H1 (cell line): ENCODE data around the gene RPN2. TPM values are rescaled to one million over a fixed set of nuclear protein-coding genes. Genes with fewer than 3 reads are reported as not detected.

Experiments
- CTCF ChIA-PET: fragments of 300-600 bp; sonication (Branson Sonifier 250); formaldehyde crosslinking; loops from one replicate; lab custom pipeline; 2021; ENCODE audit not compliant: partially characterized antibody; lab: Charles Lee
- POLR2A ChIA-PET: fragments of 300-600 bp; sonication (Branson Sonifier 250); formaldehyde crosslinking; loops from one replicate; lab custom pipeline; 2021; ENCODE audit warnings: inconsistent platforms; ENCODE audit not compliant: partially characterized antibody; lab: Charles Lee
- DNase-seq, 2 experiments: peaks; one replicate each; pipeline versions ENCODE4 v3.0.0 to v3.0.0-alpha.2; 2010 to 2022; ENCODE audit warnings: low spot score in 2 of 2, low read depth in 1 of 2, mixed read lengths in 1 of 2
- FAIRE-seq: peaks from 2 replicates; lab custom pipeline; 2011; peaks lifted over from hg19 to GRCh38; lab: Jason Lieb, UNC
- H2AFZ ChIP-seq: 2 replicates; pipeline ENCODE4 v1.8.1; 2012; ENCODE audit warnings: low read length, inconsistent platforms
- H2AK5ac ChIP-seq: 2 replicates; pipeline ENCODE4 v1.6.1; 2013; ENCODE audit warnings: low read depth, low read length
- H2BK120ac ChIP-seq: replicated peaks from 2 replicates; pipeline ENCODE3; 2013; ENCODE audit warnings: low read depth, low read length, inconsistent platforms
- H2BK12ac ChIP-seq: 2 replicates; pipeline ENCODE4 v1.6.1; 2013; ENCODE audit warnings: low read depth, low read length
- H2BK15ac ChIP-seq: 2 replicates; pipeline ENCODE4 v1.6.1; 2013; ENCODE audit warnings: low read length
- H2BK20ac ChIP-seq: 2 replicates; pipeline ENCODE4 v1.6.1; 2013; ENCODE audit warnings: low read length
- H2BK5ac ChIP-seq: 2 replicates; pipeline ENCODE4 v1.6.1; 2013; ENCODE audit warnings: low read depth, low read length
- H3K14ac ChIP-seq: 2 replicates; pipeline ENCODE4 v1.6.1; 2013; ENCODE audit warnings: inconsistent platforms; ENCODE audit not compliant: insufficient read length
- H3K18ac ChIP-seq: 2 replicates; pipeline ENCODE4 v1.6.1; 2013; ENCODE audit warnings: low read length; ENCODE audit errors: extremely low read depth
- H3K23ac ChIP-seq: 2 replicates; pipeline ENCODE4 v1.6.1; 2013; ENCODE audit warnings: inconsistent platforms; ENCODE audit not compliant: insufficient read length
- H3K23me2 ChIP-seq: 2 replicates; pipeline ENCODE4 v1.6.1; 2013; ENCODE audit warnings: low read depth, low read length
- H3K27ac ChIP-seq: 2 replicates; pipeline ENCODE4 v1.6.1; 2011; ENCODE audit warnings: low read depth, low read length, inconsistent platforms
- H3K27me3 ChIP-seq, 4 experiments: replicated peaks in 1 of 4; 1 replicate in 1 of 4; 2 replicates in 3 of 4; pipeline versions ENCODE4 v1.6.1 to v1.8.1; 2011 to 2013; ENCODE audit warnings: low read length in 3 of 4, mild to moderate bottlenecking in 3 of 4, inconsistent platforms in 2 of 4, mixed read lengths in 2 of 4, moderate library complexity in 1 of 4; ENCODE audit not compliant: control insufficient read depth in 3 of 4, insufficient read depth in 3 of 4; ENCODE audit errors: extremely low read depth in 1 of 4
- H3K36me3 ChIP-seq, 4 experiments: 2 replicates each; pipeline versions ENCODE4 v1.6.1 to v1.8.1; 2011 to 2013; ENCODE audit warnings: mild to moderate bottlenecking in 4 of 4, low read length in 3 of 4, moderate library complexity in 2 of 4, control low read depth in 1 of 4, inconsistent platforms in 1 of 4; ENCODE audit not compliant: insufficient read depth in 4 of 4, control insufficient read depth in 2 of 4
- H3K4ac ChIP-seq: replicated peaks from 2 replicates; pipeline ENCODE3; 2013; ENCODE audit warnings: low read length, low read depth, mixed read lengths, inconsistent platforms; ENCODE audit not compliant: insufficient read length
- H3K4me1 ChIP-seq, 4 experiments: replicated peaks in 1 of 4; 1 replicate in 1 of 4; 2 replicates in 3 of 4; pipeline versions ENCODE4 v1.6.1 to v1.8.1; 2011 to 2013; ENCODE audit warnings: low read length in 3 of 4, inconsistent platforms in 2 of 4, mixed read lengths in 1 of 4; ENCODE audit not compliant: insufficient read depth in 4 of 4, control insufficient read depth in 3 of 4
- H3K4me2 ChIP-seq, 2 experiments: 2 replicates each; pipeline versions ENCODE4 v1.6.1 to v1.8.1; 2011 to 2013; ENCODE audit warnings: low read depth in 2 of 2, low read length in 2 of 2, control low read depth in 1 of 2, inconsistent platforms in 1 of 2, mild to moderate bottlenecking in 1 of 2; ENCODE audit not compliant: insufficient read depth in 1 of 2
- H3K4me3 ChIP-seq, 4 experiments: fragments of 200-600, 300-600 bp in 1 of 4; sonication (generic), shearing (Covaris generic), sonication (Bioruptor Twin) in 1 of 4; 2 replicates each; pipeline versions ENCODE4 v1.5.1 to v1.8.1; 2011 to 2016; ENCODE audit warnings: low read length in 4 of 4, low read depth in 3 of 4, control low read depth in 2 of 4, inconsistent platforms in 2 of 4, mild to moderate bottlenecking in 2 of 4, mixed read lengths in 1 of 4, moderate library complexity in 1 of 4; ENCODE audit not compliant: insufficient read depth in 2 of 4; ENCODE audit errors: extremely low read depth in 1 of 4
- H3K56ac ChIP-seq: replicated peaks from 2 replicates; pipeline ENCODE3; 2013; ENCODE audit warnings: low read depth, mild to moderate bottlenecking, mixed read lengths, low read length, inconsistent platforms; ENCODE audit not compliant: insufficient read length
- H3K79me1 ChIP-seq: 2 replicates; pipeline ENCODE4 v1.6.1; 2013; ENCODE audit warnings: low read depth, low read length, control low read depth
- H3K79me2 ChIP-seq, 2 experiments: 2 replicates each; pipeline versions ENCODE4 v1.6.1 to v1.8.1; 2012 to 2013; ENCODE audit warnings: low read length in 2 of 2, mild to moderate bottlenecking in 2 of 2, inconsistent platforms in 1 of 2; ENCODE audit not compliant: insufficient read depth in 2 of 2, control insufficient read depth in 1 of 2
- H3K9ac ChIP-seq, 4 experiments: replicated peaks in 1 of 4; 1 replicate in 1 of 4; 2 replicates in 3 of 4; pipeline versions ENCODE4 v1.6.1 to v1.8.1; 2011 to 2013; ENCODE audit warnings: low read depth in 3 of 4, low read length in 3 of 4, control low read depth in 2 of 4, mild to moderate bottlenecking in 2 of 4, moderate library complexity in 2 of 4, inconsistent platforms in 1 of 4; ENCODE audit errors: extremely low read depth in 1 of 4
- H3K9me3 ChIP-seq, 2 experiments: 2 replicates each; pipeline versions ENCODE4 v1.6.1 to v1.8.1; 2012 to 2013; ENCODE audit warnings: mild to moderate bottlenecking in 2 of 2, moderate library complexity in 2 of 2, control low read depth in 1 of 2, inconsistent platforms in 1 of 2, low read depth in 1 of 2, low read length in 1 of 2, mixed read lengths in 1 of 2; ENCODE audit not compliant: insufficient read depth in 2 of 2
- H4K20me1 ChIP-seq, 2 experiments: replicated peaks in 1 of 2; 2 replicates each; pipeline versions ENCODE3 to v1.8.1; 2011 to 2013; ENCODE audit warnings: inconsistent platforms in 2 of 2, low read length in 2 of 2, mild to moderate bottlenecking in 1 of 2; ENCODE audit not compliant: insufficient read depth in 2 of 2, control insufficient read depth in 1 of 2
- H4K5ac ChIP-seq: 2 replicates; pipeline ENCODE4 v1.6.1; 2013; ENCODE audit warnings: low read length, low read depth, mixed read lengths, inconsistent platforms; ENCODE audit not compliant: insufficient read length
- H4K8ac ChIP-seq: 2 replicates; pipeline ENCODE4 v1.8.0; 2013; ENCODE audit warnings: mild to moderate bottlenecking, moderate library complexity, low read length, inconsistent platforms; ENCODE audit not compliant: insufficient read depth; ENCODE audit errors: extremely low read depth
- H4K91ac ChIP-seq: replicated peaks from 2 replicates; pipeline ENCODE3; 2013; ENCODE audit warnings: low read length, mixed read lengths, inconsistent platforms; ENCODE audit not compliant: insufficient read length
- BACH1 ChIP-seq: IDR thresholded peaks from 2 replicates; pipeline ENCODE4 v1.6.1; 2012; ENCODE audit warnings: low read length, improper control_type of control experiment
- ZNF274 ChIP-seq: IDR thresholded peaks from 2 replicates; pipeline ENCODE4 v1.7.0; 2012; ENCODE audit warnings: low read length, borderline replicate concordance; ENCODE audit errors: extremely low read depth
- WGBS, 2 experiments: shearing (Covaris generic) in 1 of 2; methylation state at CpG; one replicate each; pipeline versions ENCODE4 v1.1.6 to v1.1.7; 2013 to 2015; ENCODE audit warnings: low lambda C conversion rate in 2 of 2, mixed read lengths in 2 of 2, inconsistent platforms in 1 of 2, low coverage in 1 of 2, missing lambda C conversion rate in 1 of 2; ENCODE audit not compliant: insufficient replicate concordance in 2 of 2, insufficient coverage in 1 of 2, insufficient read length in 1 of 2; ENCODE audit errors: extremely low coverage in 1 of 2, missing lambda C conversion rate in 1 of 2; 5-methylcytosine and 5-hydroxymethylcytosine counted together
- polyA plus RNA-seq, 7 experiments: library from polyadenylated mRNA; depleted of rRNA in 3 of 7; stranded (reverse) in 5 of 7; unstranded in 2 of 7; fragments of >200 nt in 5 of 7; fragments of 200-250 nt in 2 of 7; gene quantifications; 1 replicate in 5 of 7; 2 replicates in 1 of 7; 4 replicates in 1 of 7; pipeline versions ENCODE4 v1.2.1 to v1.2.3, GENCODE V29; 2011 to 2013; ENCODE audit warnings: missing spikeins in 2 of 7, mixed read lengths in 2 of 7
- total RNA-seq: library from RNA; stranded (reverse); fragmentation: NEBNext Ultra II Directional; extraction: Animal tissue kit (Norgen Biotek cat#: 25700); gene quantifications from 2 replicates; pipeline ENCODE4 v1.2.1, GENCODE V29; 2021

The RPN2 gene
- total and polyA plus RNA-seq, 2 of the 8 experiments (the other 6 are each of a cell fraction or from before 2014, with no cell fraction given) = 236 to 379 TPM

GRCh38 chr20:37246736-37247135, 67.6 kb downstream of the RPN2 start:
- no peaks in the 10 kb centered on the region for H3K79me2 ChIP-seq
- H2BK20ac ChIP-seq = no peak overlapping the region
- H3K14ac ChIP-seq = no peak overlapping the region
- no peaks in the 10 kb centered on the region for H3K9me3 ChIP-seq
- FAIRE-seq = no peak
- no peak overlapping the region for H2BK12ac ChIP-seq
- peaks cover 9 to 22% (median 14%) of the 10 kb centered on the region in 4 experiments; a peak in 6 of 7 replicates for H3K4me1 ChIP-seq
- peaks cover 7 to 28% (median 12%) of the 10 kb centered on the region in 4 experiments; a peak in 7 of 8 replicates for H3K36me3 ChIP-seq
- no peak overlapping the region for H4K91ac ChIP-seq
- no peak overlapping the region for H3K4me3 ChIP-seq
- H3K9ac ChIP-seq = no peak overlapping the region
- DNase-seq = no peak
- no peak overlapping the region for H4K5ac ChIP-seq
- H3K23ac ChIP-seq = no peak overlapping the region
- H3K4ac ChIP-seq = no peak overlapping the region
- H2BK120ac ChIP-seq = no peak overlapping the region
- H2BK5ac ChIP-seq = no peak overlapping the region
- no peak overlapping the region for H3K56ac ChIP-seq
- no peak overlapping the region for H3K18ac ChIP-seq
- no peak overlapping the region for H3K27ac ChIP-seq
- POLR2A ChIA-PET = interaction anchor here (1.2 to 4.5 kb wide), 4 partner anchors 12 to 672 kb away, joined by 3 to 15 read pairs (median 4); no protein-coding TSS in a partner anchor
- H2BK15ac ChIP-seq = no peak overlapping the region
- H3K4me2 ChIP-seq = no peak overlapping the region
- no peaks in the 10 kb centered on the region for H4K20me1 ChIP-seq
- TF ChIP-seq ZNF274 (no peak), BACH1 (no peak)
- TF ChIP-seq, all 59 proteins: peak for 0
- Histone ChIP-seq H2AFZ (no peak overlapping the region), H4K8ac (no peak overlapping the region), H2AK5ac (no peak overlapping the region), H3K27me3 (no peaks in the 10 kb centered on the region), H3K23me2 (no peaks in the 10 kb centered on the region), H3K79me1 (no peaks in the 10 kb centered on the region)
- CTCF ChIA-PET = interaction anchor here (0.9 to 1.2 kb wide), 4 partner anchors 22 to 154 kb away, joined by 3 to 5 read pairs (median 4); no protein-coding TSS in a partner anchor
- WGBS, 2 experiments = 96% methylated on average over 5 of the region's 5 CpGs; no CpG with 5 or more reads in 1 of the 2 experiments
